ENCODE data around the gene SLC45A3. TPM values are rescaled to one million over a fixed set of nuclear protein-coding genes. Genes with fewer than 3 reads are reported as not detected.

The SLC45A3 gene
- total RNA-seq, 1 donor from 2014 or later: 8.3 TPM

GRCh38 chr1:205669341-205670149 is 10.8 kb downstream of the SLC45A3 start:
- DNase-seq (ENCODE audit: low read depth, low spot score): no peak

DNA sequence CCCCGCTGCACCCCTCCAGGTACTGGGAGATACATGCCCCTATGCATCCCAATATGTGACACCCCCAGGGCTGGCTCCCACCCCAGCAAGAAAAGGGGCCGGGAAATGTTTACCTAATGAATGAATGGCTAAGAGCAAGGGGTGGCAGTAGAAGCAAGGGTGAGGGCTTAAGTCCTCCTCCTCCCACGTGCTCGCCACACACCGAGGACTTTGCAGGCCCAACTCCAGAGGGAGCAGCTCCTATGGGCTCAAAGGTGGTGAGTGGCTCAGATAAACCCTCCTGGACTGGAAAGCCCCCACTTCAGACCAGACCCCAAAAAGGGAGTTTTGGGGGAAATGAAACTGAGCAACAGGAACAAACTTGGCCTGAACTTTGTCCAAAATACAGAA is 11.4 kb downstream of the SLC45A3 start:
- DNase-seq (ENCODE audit: low read depth, low spot score): no peak

DNA sequence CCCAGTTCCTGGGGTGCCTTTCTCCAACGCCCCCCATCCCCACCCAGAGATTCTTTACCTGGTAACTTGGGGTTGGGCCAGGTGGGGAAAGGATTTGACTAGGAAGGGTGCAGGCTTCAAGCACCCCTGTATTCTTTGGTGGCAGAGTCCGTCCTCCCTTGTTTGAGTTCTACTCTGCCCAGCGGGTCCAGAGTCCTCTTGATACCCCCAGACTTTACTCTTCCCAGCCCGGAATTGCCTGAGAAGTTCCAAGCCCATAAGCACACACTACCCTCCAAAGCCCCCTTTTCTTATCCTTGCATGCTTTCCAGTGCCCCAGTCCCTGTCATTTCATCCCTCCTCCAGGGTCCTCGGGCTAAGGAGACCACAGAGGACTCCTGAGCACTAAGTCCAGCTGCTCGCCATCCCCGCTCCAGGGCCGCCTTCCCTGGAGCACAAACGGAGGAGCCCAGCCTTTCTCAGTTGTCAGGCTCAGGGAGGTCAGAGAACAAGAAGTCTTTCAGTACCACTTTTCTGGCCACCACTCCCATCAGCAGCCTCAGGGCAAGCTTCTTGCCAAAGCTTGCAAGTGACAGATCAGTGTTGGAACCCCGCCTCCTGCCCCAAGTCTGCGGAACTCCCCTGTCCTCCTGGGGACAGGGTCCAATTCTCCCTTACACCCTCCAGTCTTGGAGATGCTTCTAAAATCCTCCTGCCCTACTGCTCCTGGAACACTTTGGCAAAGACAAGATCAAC is 12.2 kb downstream of the SLC45A3 start:
- no peak for DNase-seq (ENCODE audit: low read depth, low spot score)

DNA sequence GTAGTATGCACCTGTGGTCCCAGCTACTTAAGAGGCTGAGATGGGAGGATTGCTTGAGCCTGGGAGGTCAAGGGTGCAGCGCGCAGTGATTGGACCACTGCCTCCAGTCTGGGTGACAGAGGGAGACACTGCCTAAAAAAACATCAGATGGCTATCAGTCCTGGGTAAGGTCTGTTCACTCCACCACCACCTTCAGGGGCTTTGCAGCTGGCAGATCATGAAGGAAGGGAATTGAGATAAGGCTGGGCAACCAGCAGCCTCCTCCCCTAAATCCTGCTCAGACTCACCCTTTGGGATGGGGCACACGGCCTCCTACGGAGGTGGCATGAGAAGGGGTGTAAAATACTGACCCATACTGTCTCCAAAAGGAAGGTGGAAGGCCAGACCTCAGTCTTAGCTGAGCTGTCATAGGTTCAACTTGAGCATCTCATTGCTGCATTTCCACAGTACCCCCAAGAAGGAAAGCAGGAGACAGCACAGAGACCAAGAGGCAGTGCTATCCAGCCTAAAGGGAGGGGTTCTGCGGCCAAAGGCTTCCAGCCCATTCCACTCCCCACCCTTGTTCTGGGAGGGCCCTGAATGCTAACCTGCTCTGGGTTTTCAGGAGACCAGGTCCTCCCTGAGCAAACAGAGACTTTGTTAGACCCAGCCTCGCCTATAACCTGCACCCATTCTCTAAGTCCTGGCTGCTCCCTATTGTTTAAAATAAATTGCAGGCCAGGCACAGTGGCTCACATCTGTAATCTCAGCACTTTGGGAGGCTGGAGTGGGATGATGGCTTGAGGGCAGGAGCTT is 13.7 kb downstream of the SLC45A3 start:
- no peak for DNase-seq (ENCODE audit: low read depth, low spot score)

GRCh38 chr1:205665201-205666045 is 14.9 kb downstream of the SLC45A3 start:
- no peak for DNase-seq (ENCODE audit: low read depth, low spot score)

GRCh38 chr1:205664399-205665017 is 15.8 kb downstream of the SLC45A3 start:
- no peak for DNase-seq (ENCODE audit: low read depth, low spot score)

DNA sequence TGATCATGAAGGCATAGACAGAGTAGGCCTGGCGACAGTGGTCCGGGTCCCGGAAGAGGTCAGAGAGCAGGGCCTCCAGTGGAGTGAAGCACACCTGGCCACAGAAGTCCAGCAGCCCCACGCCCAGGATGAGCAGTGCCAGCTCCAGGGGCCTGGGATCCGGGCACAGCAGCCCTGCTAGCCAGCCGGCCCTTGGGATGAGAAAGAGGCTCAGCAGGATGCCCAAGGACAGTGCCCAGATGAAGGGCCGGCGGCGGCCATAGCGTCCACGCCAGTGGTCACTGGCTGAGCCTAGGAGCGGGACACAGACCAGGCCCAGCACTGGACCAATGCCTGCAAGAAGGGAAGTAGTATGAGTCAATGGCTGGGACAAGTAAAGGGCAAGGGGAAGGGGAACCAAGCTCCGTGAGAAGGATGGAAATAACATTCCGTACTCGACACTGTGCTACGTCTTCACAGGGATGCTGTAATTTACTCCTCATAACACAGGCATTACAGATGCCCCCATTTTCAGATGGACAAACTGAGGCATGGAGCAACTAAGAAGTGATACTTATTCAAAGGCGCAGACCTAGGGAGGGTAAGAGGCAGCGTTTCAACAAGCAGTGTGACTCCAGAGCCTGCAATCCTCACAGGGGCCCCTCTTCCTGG is 16.9 kb downstream of the SLC45A3 start:
- DNase-seq (ENCODE audit: low read depth, low spot score): no peak

DNA sequence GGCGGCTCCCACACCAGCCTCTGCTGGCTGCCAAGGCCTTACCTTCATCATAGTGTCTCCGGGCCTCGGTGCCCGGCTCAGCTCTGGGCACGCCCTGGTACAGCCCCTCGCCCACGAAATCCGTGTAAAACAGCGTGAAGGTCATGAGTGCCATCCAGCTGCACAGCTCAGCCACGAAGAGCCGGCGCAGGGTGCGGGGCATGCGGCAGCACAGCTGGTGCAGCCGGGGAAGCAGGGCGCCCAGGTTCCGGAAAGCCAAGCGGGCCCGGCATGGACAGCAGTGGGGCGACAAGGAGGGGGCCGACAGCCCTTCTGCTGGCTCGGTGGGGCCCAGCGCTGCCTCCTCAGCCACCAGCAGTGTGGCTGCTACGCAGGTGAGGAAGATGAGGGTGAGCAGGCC is 17.5 kb downstream of the SLC45A3 start:
- no peak for DNase-seq (ENCODE audit: low read depth, low spot score)

GRCh38 chr1:205662135-205662738 is 18.1 kb downstream of the SLC45A3 start:
- no peak for DNase-seq (ENCODE audit: low read depth, low spot score)

- no peak for DNase-seq (ENCODE audit: low read depth, low spot score)
Measured at GRCh38 chr1:205661429-205662134, 18.7 kb downstream of the SLC45A3 start.

DNA sequence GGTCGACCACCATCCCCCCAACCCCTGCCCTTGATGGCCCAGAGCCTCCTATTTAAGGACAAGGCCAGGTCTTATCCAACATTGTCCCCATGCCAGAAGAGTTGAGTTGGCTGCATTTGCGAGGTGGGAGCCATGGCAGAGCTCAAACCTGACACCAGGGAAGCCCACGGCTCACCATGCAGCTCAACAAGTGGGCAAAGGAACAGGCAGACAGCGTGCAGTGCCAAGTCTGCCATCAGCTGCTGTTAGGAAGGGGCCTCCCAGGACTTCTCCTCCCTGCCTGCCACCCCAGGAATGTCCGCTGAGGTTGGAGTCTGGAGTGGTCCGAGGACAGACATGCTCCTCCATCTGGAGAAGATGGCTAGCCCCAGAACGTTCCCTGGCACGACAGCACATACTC is 19.9 kb downstream of the SLC45A3 start:
- DNase-seq (ENCODE audit: low read depth, low spot score): no peak

DNA sequence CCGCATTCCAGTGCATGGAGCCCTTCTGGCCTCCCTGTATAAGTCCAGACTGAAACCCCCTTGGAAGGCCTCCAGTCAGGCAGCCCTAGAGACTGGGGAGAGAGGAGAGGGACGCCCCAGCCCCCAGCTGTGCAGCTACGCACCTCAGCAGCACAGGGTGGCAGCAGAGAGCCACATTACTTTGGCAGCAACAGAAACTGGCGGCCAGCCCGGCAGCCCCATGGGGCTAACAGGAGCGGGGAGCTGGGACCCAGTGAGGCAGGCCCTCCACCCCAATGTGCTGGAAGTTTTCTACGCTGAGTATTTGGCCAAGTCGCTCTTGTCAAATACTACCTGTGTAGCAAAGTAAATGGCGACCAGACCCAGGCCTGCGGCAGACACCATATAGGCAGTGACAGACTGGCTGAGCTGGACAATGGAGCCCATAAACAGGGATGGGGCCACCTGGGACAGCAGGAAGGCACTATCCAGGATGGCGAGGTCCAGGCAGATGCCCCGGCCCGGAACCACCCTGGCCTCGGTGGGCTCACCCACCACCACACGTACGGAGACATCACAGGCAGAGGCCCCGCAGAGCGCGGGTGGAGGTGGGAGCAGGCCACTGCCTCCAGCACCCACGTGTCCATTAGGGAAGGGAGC is 21.2 kb downstream of the SLC45A3 start:
- no peak for DNase-seq (ENCODE audit: low read depth, low spot score)

DNA sequence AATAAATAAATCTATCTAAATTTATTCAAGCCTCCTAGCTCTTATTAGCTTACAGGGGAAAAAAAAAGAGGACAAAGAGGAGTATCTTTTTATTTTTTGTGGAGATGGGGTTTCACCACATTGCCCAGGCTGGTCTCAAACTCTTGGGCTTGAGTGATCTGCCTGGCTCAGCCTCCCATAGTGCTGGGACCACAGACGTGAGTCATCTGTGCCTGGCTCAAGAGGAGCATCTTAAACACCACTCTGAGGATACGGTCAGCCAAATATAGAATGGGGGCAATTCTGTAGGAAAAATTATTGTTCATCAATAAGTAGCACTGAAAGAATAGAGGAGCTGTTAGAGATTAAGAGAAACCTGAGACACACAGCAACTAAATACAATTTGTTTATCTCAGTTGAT is 24.1 kb downstream of the SLC45A3 start:
- DNase-seq (ENCODE audit: low read depth, low spot score): no peak

GRCh38 chr1:205652984-205653383 is 27.3 kb downstream of the SLC45A3 start:
- no peak for DNase-seq (ENCODE audit: low read depth, low spot score)

- DNase-seq (ENCODE audit: low read depth, low spot score): no peak
Measured at GRCh38 chr1:205650241-205650640, 30.1 kb downstream of the SLC45A3 start.

DNA sequence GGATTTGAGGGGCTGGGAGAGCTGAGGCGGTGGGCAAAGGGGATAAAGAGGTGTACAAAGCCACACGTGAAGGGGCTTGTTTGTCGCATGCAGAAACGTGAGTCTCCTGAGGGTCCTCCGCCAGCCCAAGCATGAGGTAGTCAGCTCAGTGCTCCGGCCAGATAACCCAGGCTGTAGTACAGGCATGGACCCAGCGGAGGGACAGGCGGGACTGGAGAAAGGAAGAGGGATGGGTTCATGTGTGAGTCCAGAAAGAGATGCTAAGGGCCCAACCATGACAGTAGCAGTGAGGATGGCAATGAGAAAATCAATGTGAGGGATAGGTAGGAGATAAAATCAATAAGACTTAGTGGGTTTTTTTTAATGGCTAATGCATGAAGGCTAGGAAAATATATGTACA is 34.8 kb downstream of the SLC45A3 start:
- DNase-seq (ENCODE audit: low read depth, low spot score): no peak

DNA sequence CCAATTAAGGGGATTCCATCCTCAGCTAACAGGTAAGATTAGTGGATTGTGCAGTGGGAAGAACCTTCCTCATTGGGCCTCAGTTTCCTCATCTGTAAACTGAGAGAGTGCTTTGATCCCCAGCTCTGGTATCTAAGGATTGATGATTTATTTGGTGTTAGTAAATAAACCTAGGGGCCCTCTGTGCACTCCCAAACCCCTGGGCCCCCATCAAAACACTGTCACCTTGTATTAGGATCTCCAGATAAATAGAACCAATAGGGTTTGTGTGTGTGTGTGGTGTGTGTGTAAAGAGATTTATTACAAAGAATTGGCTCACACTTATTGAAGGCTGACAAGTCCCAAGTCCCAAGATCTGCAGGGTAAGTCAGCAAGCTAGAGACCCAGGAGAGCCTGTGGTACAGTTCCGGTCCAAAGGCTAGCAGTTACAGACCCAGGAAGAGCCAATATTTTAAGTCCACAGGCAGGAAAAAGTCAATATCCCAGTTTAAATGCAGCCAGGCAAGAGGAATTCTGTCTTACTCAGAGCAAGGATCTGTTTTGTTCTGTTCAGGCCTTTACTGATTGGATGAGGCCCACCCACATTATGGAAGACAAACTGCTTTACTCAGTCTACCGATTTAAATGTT is 37.5 kb downstream of the SLC45A3 start:
- DNase-seq (ENCODE audit: low read depth, low spot score): no peak

- DNase-seq (ENCODE audit: low read depth, low spot score): no peak
Measured at GRCh38 chr1:205639567-205639966, 40.7 kb downstream of the SLC45A3 start.

Data from pulmonary artery endothelial cell (primary cell).